ENCODE measurements around the gene PTDSS2. TPM values are rescaled to one million over a fixed set of nuclear protein-coding genes. Genes with fewer than 3 reads are reported as not detected.

The PTDSS2 gene
- total and polyA plus RNA-seq, 10 of the 15 experiments (the other 5 are each of a cell fraction or from before 2014, with no cell fraction given) = 0.39 to 21.1 (median 10.8) TPM

DNA sequence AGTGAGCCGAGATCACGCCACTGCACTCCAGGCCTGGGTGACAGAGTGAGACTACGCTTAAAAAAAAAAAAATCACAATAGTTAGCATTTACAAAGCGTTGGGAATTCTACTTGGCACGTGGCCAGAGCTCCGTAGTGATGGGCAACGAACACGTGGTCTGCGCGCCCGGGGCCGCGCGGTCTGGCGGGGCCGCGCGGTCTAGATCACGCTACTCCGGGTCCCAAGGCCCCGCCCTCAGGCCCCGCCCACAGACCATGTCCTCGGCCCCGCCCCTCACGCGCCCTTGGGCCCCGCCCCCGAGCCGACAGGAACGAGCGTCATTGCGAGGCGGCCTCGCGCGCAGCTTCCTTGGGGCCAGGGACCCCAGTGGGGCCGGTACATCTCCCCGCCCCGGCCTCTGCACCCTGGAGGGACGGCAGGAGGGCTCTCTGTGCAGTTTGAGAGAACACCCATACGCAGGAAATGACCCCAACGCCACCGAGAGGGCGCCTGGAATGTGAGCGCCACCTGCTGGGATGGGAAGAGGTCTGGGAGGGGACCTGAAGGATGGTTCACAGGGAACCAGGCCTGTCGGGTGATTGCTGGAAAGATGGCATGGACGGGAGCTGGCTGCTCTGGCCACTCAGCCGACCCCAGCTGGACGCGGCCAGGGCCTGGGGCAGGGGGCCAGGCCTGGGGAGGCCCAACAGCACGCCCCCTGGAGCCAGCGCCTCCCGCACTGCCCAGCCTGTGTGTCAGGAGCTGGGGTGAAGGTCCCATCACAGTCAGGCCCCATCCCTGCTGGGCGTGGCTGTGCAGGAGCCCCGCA lies 2.0 kb upstream of the PTDSS2 start:
- Histone ChIP-seq H3K79me2 (ENCODE audit: control insufficient read depth, insufficient read depth, low read length) (peaks cover 14% of the 10 kb centered on the region), H3K4me1 (ENCODE audit: control insufficient read depth, insufficient read depth, low read length) (peaks cover 15% of the 10 kb centered on the region), H3K9me3 (replicated peaks; ENCODE audit: control insufficient read depth, insufficient read depth, low read length) (no peaks in the 10 kb centered on the region), H2AFZ (ENCODE audit: control insufficient read depth, low read depth, low read length) (peak overlapping the region; percentile 83), H3K4me2 (ENCODE audit: control insufficient read depth, insufficient read depth) (peak overlapping the region; percentile 96), H3K27me3 (replicated peaks in 1 of 2; ENCODE audit: control insufficient read depth in 2 of 2, insufficient read depth in 2 of 2, low read length in 1 of 2) (no peaks in the 10 kb centered on the region), H3K27ac (ENCODE audit: control insufficient read depth, insufficient read depth) (peak overlapping the region; percentile 84), H3K36me3 (ENCODE audit: control insufficient read depth in 2 of 2, insufficient read depth in 2 of 2, low read length in 1 of 2) (peaks cover 2% of the 10 kb centered on the region in 2 experiments; a peak in 3 of 4 replicates), H4K20me1 (ENCODE audit: control insufficient read depth, insufficient read depth) (no peaks in the 10 kb centered on the region), H3K4me3 (peak overlapping the region; percentile 82), H3K9ac (ENCODE audit: control insufficient read depth, insufficient read depth, low read length) (peak overlapping the region; percentile 83)
- BruUV-seq (replicated peaks) = TSS peak; percentile 55
- in situ Hi-C loops (cut with MboI) = no loop called here
- 4% methylated on average over 47 of the region's 55 CpGs for WGBS (ENCODE audit: insufficient coverage, insufficient replicate concordance, low lambda C conversion rate, missing lambda C conversion rate)
- ATAC-seq = peak; percentile 79
- peak; percentile 54 for DNase-seq (ENCODE audit: low read depth, low spot score)
- CTCF ChIA-PET = interaction anchor here (0.6 to 3.9 kb wide), 20 partner anchors 9 to 248 kb away, joined by 3 to 34 read pairs (median 6); partner anchors contain the start of genes ANO9, DEAF1, PHRF1 and SIGIRR
- FAIRE-seq = peak; percentile 72
- RAD21 ChIA-PET (ENCODE audit: unreplicated experiment) = interaction anchor here (0.7 to 2.7 kb wide), 10 partner anchors 8 to 278 kb away, joined by 3 to 17 read pairs (median 4); partner anchors contain the start of gene RNH1
- intact Hi-C loops (cut with micrococcal nuclease; ENCODE audit: unreplicated experiment) = loop anchor here (1.0 to 10.0 kb wide), 3 partner anchors 58 to 243 kb away; partner anchors contain the start of genes BET1L, IFITM2 and RIC8A
- POLR2A ChIA-PET = interaction anchor here (0.6 to 3.1 kb wide), 11 partner anchors 15 to 279 kb away, joined by 3 to 14 read pairs (median 4); partner anchors contain the start of genes BET1L, IFITM2, PHRF1 and RIC8A
- SMC1A ChIA-PET (ENCODE audit: uncharacterized antibody, unreplicated experiment) = interaction anchor here (0.9 to 2.7 kb wide), 2 partner anchors 58 to 93 kb away, joined by 3 to 12 read pairs; partner anchors contain the start of gene RNH1
- no peak for TF ChIP-seq MEF2B (IDR thresholded peaks at IDR 0.05; ENCODE audit: partially characterized antibody, poor library complexity, severe bottlenecking)
- TF ChIP-seq CHD1 (IDR thresholded peaks at IDR 0.05; ENCODE audit: low read depth, low read length) = no peak
- peak; percentile 20 to 79; a peak in 3 of 4 replicates for TF ChIP-seq BHLHE40 (IDR thresholded peaks at IDR 0.05; ENCODE audit: borderline replicate concordance in 1 of 2, low read depth in 2 of 2, low read length in 1 of 2)
- TF ChIP-seq JUND (IDR thresholded peaks at IDR 0.05; ENCODE audit: low read depth, low read length) = no peak
- no peak for TF ChIP-seq FOS (IDR thresholded peaks at IDR 0.05; ENCODE audit: borderline replicate concordance, extremely low read depth, insufficient read length)
- TF ChIP-seq PAX8 (IDR thresholded peaks at IDR 0.05) = no peak
- TF ChIP-seq, protein P1, sequence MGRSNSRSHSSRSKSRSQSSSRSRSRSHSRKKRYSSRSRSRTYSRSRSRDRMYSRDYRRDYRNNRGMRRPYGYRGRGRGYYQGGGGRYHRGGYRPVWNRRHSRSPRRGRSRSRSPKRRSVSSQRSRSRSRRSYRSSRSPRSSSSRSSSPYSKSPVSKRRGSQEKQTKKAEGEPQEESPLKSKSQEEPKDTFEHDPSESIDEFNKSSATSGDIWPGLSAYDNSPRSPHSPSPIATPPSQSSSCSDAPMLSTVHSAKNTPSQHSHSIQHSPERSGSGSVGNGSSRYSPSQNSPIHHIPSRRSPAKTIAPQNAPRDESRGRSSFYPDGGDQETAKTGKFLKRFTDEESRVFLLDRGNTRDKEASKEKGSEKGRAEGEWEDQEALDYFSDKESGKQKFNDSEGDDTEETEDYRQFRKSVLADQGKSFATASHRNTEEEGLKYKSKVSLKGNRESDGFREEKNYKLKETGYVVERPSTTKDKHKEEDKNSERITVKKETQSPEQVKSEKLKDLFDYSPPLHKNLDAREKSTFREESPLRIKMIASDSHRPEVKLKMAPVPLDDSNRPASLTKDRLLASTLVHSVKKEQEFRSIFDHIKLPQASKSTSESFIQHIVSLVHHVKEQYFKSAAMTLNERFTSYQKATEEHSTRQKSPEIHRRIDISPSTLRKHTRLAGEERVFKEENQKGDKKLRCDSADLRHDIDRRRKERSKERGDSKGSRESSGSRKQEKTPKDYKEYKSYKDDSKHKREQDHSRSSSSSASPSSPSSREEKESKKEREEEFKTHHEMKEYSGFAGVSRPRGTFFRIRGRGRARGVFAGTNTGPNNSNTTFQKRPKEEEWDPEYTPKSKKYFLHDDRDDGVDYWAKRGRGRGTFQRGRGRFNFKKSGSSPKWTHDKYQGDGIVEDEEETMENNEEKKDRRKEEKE (IDR thresholded peaks at IDR 0.05) = no peak
- TF ChIP-seq IRF4 (IDR thresholded peaks at IDR 0.05; ENCODE audit: low read depth, low read length) = peak; percentile 50; the same call in 1 of the 2 replicates
- TF ChIP-seq EGR1 (IDR thresholded peaks at IDR 0.05; ENCODE audit: borderline replicate concordance in 1 of 2, low read depth in 2 of 2, low read length in 2 of 2) = peak in 1 of 2 experiments; percentile 24; a peak in 1 of 3 replicates
- TF ChIP-seq, protein P2, sequence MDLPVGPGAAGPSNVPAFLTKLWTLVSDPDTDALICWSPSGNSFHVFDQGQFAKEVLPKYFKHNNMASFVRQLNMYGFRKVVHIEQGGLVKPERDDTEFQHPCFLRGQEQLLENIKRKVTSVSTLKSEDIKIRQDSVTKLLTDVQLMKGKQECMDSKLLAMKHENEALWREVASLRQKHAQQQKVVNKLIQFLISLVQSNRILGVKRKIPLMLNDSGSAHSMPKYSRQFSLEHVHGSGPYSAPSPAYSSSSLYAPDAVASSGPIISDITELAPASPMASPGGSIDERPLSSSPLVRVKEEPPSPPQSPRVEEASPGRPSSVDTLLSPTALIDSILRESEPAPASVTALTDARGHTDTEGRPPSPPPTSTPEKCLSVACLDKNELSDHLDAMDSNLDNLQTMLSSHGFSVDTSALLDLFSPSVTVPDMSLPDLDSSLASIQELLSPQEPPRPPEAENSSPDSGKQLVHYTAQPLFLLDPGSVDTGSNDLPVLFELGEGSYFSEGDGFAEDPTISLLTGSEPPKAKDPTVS (IDR thresholded peaks at IDR 0.05; ENCODE audit: low read depth, low read length) = no peak
- no peak for TF ChIP-seq MEF2A (IDR thresholded peaks at IDR 0.05; ENCODE audit: insufficient read depth, low read depth, low read length)
- no peak for TF ChIP-seq CEBPB (IDR thresholded peaks at IDR 0.05; ENCODE audit: borderline replicate concordance in 1 of 2, low read depth in 2 of 2, low read length in 2 of 2)
- no peak; the same call in 1 of the 2 replicates for TF ChIP-seq SREBF2 (IDR thresholded peaks at IDR 0.05; ENCODE audit: low read length)
- peak; percentile 90 for TF ChIP-seq NR2F1 (conservative IDR thresholded peaks at IDR 0.05)
- TF ChIP-seq, protein P3, sequence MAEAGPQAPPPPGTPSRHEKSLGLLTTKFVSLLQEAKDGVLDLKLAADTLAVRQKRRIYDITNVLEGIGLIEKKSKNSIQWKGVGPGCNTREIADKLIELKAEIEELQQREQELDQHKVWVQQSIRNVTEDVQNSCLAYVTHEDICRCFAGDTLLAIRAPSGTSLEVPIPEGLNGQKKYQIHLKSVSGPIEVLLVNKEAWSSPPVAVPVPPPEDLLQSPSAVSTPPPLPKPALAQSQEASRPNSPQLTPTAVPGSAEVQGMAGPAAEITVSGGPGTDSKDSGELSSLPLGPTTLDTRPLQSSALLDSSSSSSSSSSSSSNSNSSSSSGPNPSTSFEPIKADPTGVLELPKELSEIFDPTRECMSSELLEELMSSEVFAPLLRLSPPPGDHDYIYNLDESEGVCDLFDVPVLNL (IDR thresholded peaks at IDR 0.05; ENCODE audit: low read depth, low read length) = no peak
- TF ChIP-seq NFYA (IDR thresholded peaks at IDR 0.05; ENCODE audit: borderline replicate concordance, low read depth, low read length) = no peak
- no peak for TF ChIP-seq ZNF274 (IDR thresholded peaks at IDR 0.05; ENCODE audit: insufficient read depth, insufficient read length)

Data from GM12878 (cell line).